Ectodermal cell (in vitro differentiated cells): ENCODE data around the gene DLGAP3.
A peak's percentile ranks its signal among the peaks of the same experiment; 100 is the strongest.

Source experiments
- H3K27ac ChIP-seq: 2 replicates; pipeline ENCODE4 v1.7.0; 2013; ENCODE audit warnings: mild to moderate bottlenecking, low read depth, low read length; ENCODE audit not compliant: insufficient read depth, poor library complexity, severe bottlenecking
- H3K27me3 ChIP-seq: 2 replicates; pipeline ENCODE4 v1.7.0; 2013; ENCODE audit warnings: mild to moderate bottlenecking, low read length; ENCODE audit not compliant: insufficient read depth, control insufficient read depth, poor library complexity, severe bottlenecking
- H3K36me3 ChIP-seq: one replicate; pipeline ENCODE4 v1.7.0; 2013; ENCODE audit warnings: low read length; ENCODE audit not compliant: control insufficient read depth, insufficient read depth
- H3K4me1 ChIP-seq: one replicate; pipeline ENCODE4 v1.7.0; 2013; ENCODE audit warnings: low read length; ENCODE audit not compliant: control insufficient read depth, insufficient read depth
- H3K4me3 ChIP-seq: 2 replicates; pipeline ENCODE4 v1.7.0; 2013; ENCODE audit warnings: low read depth, low read length, control low read depth; ENCODE audit not compliant: insufficient read depth
- H3K9me3 ChIP-seq: 2 replicates; pipeline ENCODE4 v1.7.0; 2013; ENCODE audit warnings: mild to moderate bottlenecking, low read length, moderate library complexity; ENCODE audit not compliant: control insufficient read depth
- WGBS, 2 experiments: methylation state at CpG; one replicate each; pipeline ENCODE4 v1.1.7; 2013; ENCODE audit warnings: missing lambda C conversion rate in 2 of 2; 5-methylcytosine and 5-hydroxymethylcytosine counted together

DLGAP3 gene

GRCh38 chr1:34870395-34870794 lies 59.1 kb downstream of the DLGAP3 start:
- Histone ChIP-seq H3K4me3 (no peak overlapping the region), H3K36me3 (no peaks in the 10 kb centered on the region), H3K9me3 (no peaks in the 10 kb centered on the region), H3K27ac (no peak overlapping the region), H3K4me1 (no peaks in the 10 kb centered on the region), H3K27me3 (peaks cover 21% of the 10 kb centered on the region)
- WGBS, 2 experiments, result 52 to 62% methylated on average over 2 of the region's 2 CpGs

GRCh38 chr1:34869760-34870159 lies 59.7 kb downstream of the DLGAP3 start:
- no peaks in the 10 kb centered on the region for H3K4me1 ChIP-seq
- WGBS, 2 experiments, result 92 to 96% methylated on average over 4 of the region's 4 CpGs
- H3K27ac ChIP-seq, result no peak overlapping the region
- H3K9me3 ChIP-seq, result no peaks in the 10 kb centered on the region
- no peak overlapping the region for H3K4me3 ChIP-seq
- peaks cover 28% of the 10 kb centered on the region for H3K27me3 ChIP-seq
- H3K36me3 ChIP-seq, result no peaks in the 10 kb centered on the region

- H3K36me3 ChIP-seq, result no peaks in the 10 kb centered on the region
- 94 to 95% methylated on average over 44 of the region's 44 CpGs for WGBS, 2 experiments
- peaks cover 40% of the 10 kb centered on the region for H3K27me3 ChIP-seq
- no peak overlapping the region for H3K27ac ChIP-seq
- no peak overlapping the region for H3K4me3 ChIP-seq
- no peaks in the 10 kb centered on the region for H3K4me1 ChIP-seq
- no peaks in the 10 kb centered on the region for H3K9me3 ChIP-seq
Observed at GRCh38 chr1:34868230-34869049, 61.0 kb downstream of the DLGAP3 start.

GRCh38 chr1:34867415-34867814 lies 62.0 kb downstream of the DLGAP3 start:
- Histone ChIP-seq H3K27ac (no peak overlapping the region), H3K27me3 (peaks cover 47% of the 10 kb centered on the region), H3K36me3 (no peaks in the 10 kb centered on the region), H3K4me1 (no peaks in the 10 kb centered on the region), H3K9me3 (no peaks in the 10 kb centered on the region), H3K4me3 (no peak overlapping the region)
- WGBS, 2 experiments, result 92 to 94% methylated on average over 6 of the region's 6 CpGs

- Histone ChIP-seq H3K36me3 (no peaks in the 10 kb centered on the region), H3K9me3 (no peaks in the 10 kb centered on the region), H3K27ac (no peak overlapping the region), H3K4me3 (no peak overlapping the region), H3K27me3 (peaks cover 50% of the 10 kb centered on the region), H3K4me1 (no peaks in the 10 kb centered on the region)
- 67 to 69% methylated on average over 9 of the region's 9 CpGs for WGBS, 2 experiments
Observed at GRCh38 chr1:34866762-34867109, 62.7 kb downstream of the DLGAP3 start.

GRCh38 chr1:34865981-34866761 lies 63.3 kb downstream of the DLGAP3 start:
- H3K27ac ChIP-seq, result no peak overlapping the region
- 3 to 4% methylated on average over 81 of the region's 81 CpGs for WGBS, 2 experiments
- H3K36me3 ChIP-seq, result no peaks in the 10 kb centered on the region
- no peaks in the 10 kb centered on the region for H3K9me3 ChIP-seq
- H3K27me3 ChIP-seq, result peaks cover 50% of the 10 kb centered on the region
- peak overlapping the region; percentile 63 for H3K4me3 ChIP-seq
- no peaks in the 10 kb centered on the region for H3K4me1 ChIP-seq

- 50% methylated on average over 25 of the region's 25 CpGs for WGBS, 2 experiments
- no peaks in the 10 kb centered on the region for H3K9me3 ChIP-seq
- no peak overlapping the region for H3K27ac ChIP-seq
- no peaks in the 10 kb centered on the region for H3K36me3 ChIP-seq
- no peaks in the 10 kb centered on the region for H3K4me1 ChIP-seq
- H3K27me3 ChIP-seq, result peaks cover 50% of the 10 kb centered on the region
- peak overlapping the region; percentile 63 for H3K4me3 ChIP-seq
Observed at GRCh38 chr1:34865573-34865972, 63.9 kb downstream of the DLGAP3 start.

- Histone ChIP-seq H3K36me3 (no peaks in the 10 kb centered on the region), H3K27ac (no peak overlapping the region), H3K27me3 (peaks cover 50% of the 10 kb centered on the region), H3K9me3 (no peaks in the 10 kb centered on the region), H3K4me1 (no peaks in the 10 kb centered on the region), H3K4me3 (no peak overlapping the region)
- WGBS, 2 experiments, result 86 to 89% methylated on average over 8 of the region's 8 CpGs
Observed at GRCh38 chr1:34864759-34865158, 64.7 kb downstream of the DLGAP3 start.

- no peaks in the 10 kb centered on the region for H3K36me3 ChIP-seq
- no peak overlapping the region for H3K4me3 ChIP-seq
- no peaks in the 10 kb centered on the region for H3K9me3 ChIP-seq
- no peak overlapping the region for H3K27ac ChIP-seq
- peaks cover 2% of the 10 kb centered on the region for H3K4me1 ChIP-seq
- peaks cover 50% of the 10 kb centered on the region for H3K27me3 ChIP-seq
Observed at GRCh38 chr1:34863501-34863900, 65.9 kb downstream of the DLGAP3 start.

- H3K27ac ChIP-seq, result no peak within 1 kb of the TSS
- no peaks in the 10 kb centered on the region for H3K9me3 ChIP-seq
- peaks cover 4% of the 10 kb centered on the region for H3K4me1 ChIP-seq
- peaks cover 10% of the 10 kb centered on the region for H3K36me3 ChIP-seq
- WGBS, 2 experiments, result 2 to 3% methylated on average over 46 to 47 of the region's 47 CpGs
- peak within 1 kb of the TSS; percentile 68 for H3K4me3 ChIP-seq
- H3K27me3 ChIP-seq, result peaks cover 21% of the 10 kb centered on the region
Observed at GRCh38 chr1:34859446-34860200, 69.8 kb downstream of the DLGAP3 start, which contains the start of gene SMIM12. Gene SMIM12 (minus strand): TSS chr1:34859749. CDS start chr1:34855977, 3,772 bp downstream.
